Heart right ventricle (tissue), 16 donors: ENCODE results near the gene FADS1. TPM values are rescaled to one million over a fixed set of nuclear protein-coding genes. Genes with fewer than 3 reads are reported as not detected.

Source experiments
- ATAC-seq, 8 donors: fragments of 200-7000 bp; cut with Tn5 transposase; one replicate each; pipeline ENCODE4 v1.9.1; 2020; ENCODE audit warnings: mild to moderate bottlenecking in 8 of 8, moderate library complexity in 8 of 8, moderate number of reproducible peaks in 1 of 8
- DNase-seq, 2 donors: peaks; one replicate each; pipeline ENCODE4 v3.0.0-alpha.2; 2020
- H3K27ac ChIP-seq, 10 donors: fragments of 200-600 bp; sonication (generic) in 2 of 10; one replicate each; pipeline versions ENCODE4 v1.5.0 to v1.8.0; 2020 to 2022; ENCODE audit warnings: mild to moderate bottlenecking in 3 of 10
- H3K27me3 ChIP-seq, 7 donors: fragments of 200-600 bp; one replicate each; pipeline ENCODE4 v1.8.0; 2021 to 2022; ENCODE audit warnings: mild to moderate bottlenecking in 2 of 7
- H3K36me3 ChIP-seq, 9 donors: fragments of 200-600 bp; sonication (generic) in 1 of 9; one replicate each; pipeline versions ENCODE4 v1.5.0 to v1.8.0; 2020 to 2022; ENCODE audit warnings: mild to moderate bottlenecking in 2 of 9
- H3K4me1 ChIP-seq, 9 donors: fragments of 200-600 bp; sonication (generic) in 1 of 9; one replicate each; pipeline versions ENCODE4 v1.5.0 to v1.8.0; 2020 to 2022; ENCODE audit warnings: mild to moderate bottlenecking in 4 of 9
- H3K4me3 ChIP-seq, 10 donors: fragments of 200-600 bp; sonication (generic) in 2 of 10; one replicate each; pipeline versions ENCODE4 v1.5.0 to v1.8.0; 2020 to 2022; ENCODE audit warnings: mild to moderate bottlenecking in 7 of 10, moderate library complexity in 2 of 10
- H3K9me3 ChIP-seq, 11 donors: fragments of 200-600 bp in 10 of 11; sonication (generic) in 2 of 11; one replicate each; pipeline versions ENCODE4 v1.5.0 to v1.8.0; 2013 to 2022; ENCODE audit warnings: mild to moderate bottlenecking in 2 of 11, control low read depth in 1 of 11, moderate library complexity in 1 of 11
- CTCF ChIP-seq, 9 donors: fragments of 200-600 bp; sonication (generic) in 2 of 9; IDR thresholded peaks; one replicate each; pipeline versions ENCODE4 v1.5.0 to v1.8.0; 2021 to 2022; ENCODE audit warnings: antibody characterized with exemption in 9 of 9, mild to moderate bottlenecking in 5 of 9, moderate library complexity in 1 of 9
- WGBS, 2 donors: extraction: QIAGEN DNeasy Blood & Tissue Kit; methylation state at CpG; one replicate each; pipeline ENCODE4 v1.1.7; 2013; ENCODE audit warnings: inconsistent platforms in 1 of 2; 5-methylcytosine and 5-hydroxymethylcytosine counted together
- intact Hi-C, 10 donors: fragments of 100-400 bp; cut with DNase I; formaldehyde crosslinking; loops; one replicate each; pipeline versions ENCODE4 v1.11.1 to v1.14.2; 2022
- polyA plus RNA-seq, 2 donors: library from polyadenylated mRNA; stranded (reverse); fragments of 200-250 nt; gene quantifications; one replicate each; pipeline ENCODE4 v1.2.3, GENCODE V29; 2013
- total RNA-seq, 10 donors: library from RNA; stranded (reverse); fragmentation: NEBNext Ultra II Directional in 3 of 10; extraction: Animal tissue kit (Norgen Biotek cat#: 25700) in 3 of 10; gene quantifications; one replicate each; pipeline versions ENCODE4 v1.2.1 to v1.2.4, GENCODE V29; 2021 to 2023
- donor health status: Arrhythmogenic right ventricular cardiomyopathy.
- donor health status: ischemic (EF 13 %, LVEDD 7.1; RV severe dilation, severe dysfunction).
- donor health status: healthy with polysubstance abuse.
- donor health status: DM: no; HTN: yes; CAD: no.
- donor health status: DM: no; HTN: no; CAD: no.
- donor health status: ischemic (EF 25% LVEDD 6.9; RV normal size, moderate dysfunction).
- donor health status: ischemic (EF 25% LVEDD 5.7; RV mildly dilated, moderate dysfunction).
- donor health status: healthy.
- donor health status: DM: yes; HTN: yes; CAD: no.
- donor health status: Ischemic cardiomyopathy.
- donor health status: ischemic (EF 35%, LVEDD 5.7; RV mildly dilated, moderate dysfunction).
- donor health status: nonischemic (EF 11% LVEDD 7.7; RV severe dilation, severe dysfunction).
- donor health status: DM: yes; HTN: yes; CAD: no.
- donor health status: PGD.
- donor health status: ischemic (EF 29% LVEDD 5.4; RV normal size, mild dysfunction).
- donor health status: nonischemic (EF 23%, LVEDD 6.1; RV moderate dilation, normal function).

FADS1 gene
- total and polyA plus RNA-seq, 12 donors = 13.8 to 37.4 (median 25.4) TPM

DNA sequence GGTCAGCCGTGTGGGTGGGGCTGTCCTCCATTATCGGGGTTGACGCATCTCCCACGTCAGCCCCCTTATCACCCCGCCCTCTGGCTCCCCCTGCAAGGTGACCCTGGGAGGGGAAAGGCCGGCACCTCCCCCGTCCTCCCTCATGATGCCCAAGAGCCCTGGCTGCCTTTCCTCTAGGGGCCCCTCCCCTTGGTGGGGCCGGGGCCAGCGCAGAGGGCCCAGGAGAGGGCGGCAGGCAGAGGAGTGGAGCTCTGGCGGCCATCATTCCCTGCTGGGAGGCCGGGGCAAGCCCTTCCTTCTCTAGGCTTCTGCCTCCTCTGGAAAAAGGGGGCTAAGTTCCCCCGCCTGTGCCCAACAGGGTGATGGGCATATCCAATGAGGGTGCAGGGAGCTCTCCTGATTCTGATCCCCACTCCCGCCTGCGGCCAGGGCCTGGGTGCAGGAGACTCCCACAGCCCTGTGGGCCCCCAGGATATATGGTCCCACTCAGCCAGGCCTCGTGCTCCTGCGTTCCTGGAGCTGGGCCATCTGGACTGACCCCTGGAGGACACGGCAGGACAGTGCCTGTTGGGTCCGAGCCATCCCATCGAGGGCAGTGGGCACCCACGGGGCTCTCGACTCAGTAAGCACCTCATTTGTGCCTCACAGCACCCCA lies 52.1 kb downstream of the FADS1 start:
- DNase-seq (no peak), ATAC-seq (peak in 7 of 8 donors; percentile 6 to 77 (median 41))
- no peak for TF ChIP-seq CTCF (IDR thresholded peaks at IDR 0.05)
- H3K36me3 ChIP-seq = no peaks in the 10 kb centered on the region
- no peak overlapping the region for H3K4me3 ChIP-seq
- no peak overlapping the region for H3K27ac ChIP-seq
- intact Hi-C loops = no loop called here
- H3K27me3 ChIP-seq = peaks cover 0 to 21% (median 3%) of the 10 kb centered on the region in 7 donors
- WGBS, 2 donors = 41 to 45% methylated on average over 22 of the region's 22 CpGs
- no peaks in the 10 kb centered on the region for H3K9me3 ChIP-seq
- H3K4me1 ChIP-seq = no peaks in the 10 kb centered on the region

- WGBS, 2 donors = 67 to 68% methylated on average over 23 of the region's 23 CpGs
- intact Hi-C loops = no loop called here
- peaks cover 0 to 21% (median 3%) of the 10 kb centered on the region in 7 donors for H3K27me3 ChIP-seq
These were observed 52.7 kb downstream of the FADS1 start for GRCh38 chr11:61763930-61764605.

GRCh38 chr11:61762798-61763197 lies 54.0 kb downstream of the FADS1 start:
- no peak for ATAC-seq
- DNase-seq = no peak
- H3K27ac ChIP-seq = no peak overlapping the region
- H3K36me3 ChIP-seq = no peaks in the 10 kb centered on the region
- intact Hi-C loops = no loop called here
- WGBS, 2 donors = 27 to 31% methylated on average over 15 of the region's 15 CpGs
- H3K9me3 ChIP-seq = no peaks in the 10 kb centered on the region
- H3K4me3 ChIP-seq = no peak overlapping the region
- peaks cover 0 to 21% (median 3%) of the 10 kb centered on the region in 7 donors for H3K27me3 ChIP-seq
- no peaks in the 10 kb centered on the region for H3K4me1 ChIP-seq
- no peak for TF ChIP-seq CTCF (IDR thresholded peaks at IDR 0.05)

More at GRCh38 chr11:61763930-61764605, 52.7 kb downstream of the FADS1 start:
- no peaks in the 10 kb centered on the region for H3K9me3 ChIP-seq
- H3K27ac ChIP-seq = no peak overlapping the region
- no peak for TF ChIP-seq CTCF (IDR thresholded peaks at IDR 0.05)
- no peaks in the 10 kb centered on the region for H3K36me3 ChIP-seq
- ATAC-seq = peak in 1 of 8 donors; percentile 3
- no peaks in the 10 kb centered on the region for H3K4me1 ChIP-seq
- no peak overlapping the region for H3K4me3 ChIP-seq
- no peak for DNase-seq

GRCh38 chr11:61762223-61762615 lies 54.6 kb downstream of the FADS1 start:
- WGBS, 2 donors = 67 to 68% methylated on average over 10 of the region's 10 CpGs
- H3K27me3 ChIP-seq = peaks cover 0 to 21% (median 3%) of the 10 kb centered on the region in 7 donors

More at GRCh38 chr11:61762223-61762615, 54.6 kb downstream of the FADS1 start:
- Histone ChIP-seq H3K27ac (no peak overlapping the region), H3K4me3 (no peak overlapping the region), H3K36me3 (no peaks in the 10 kb centered on the region), H3K9me3 (no peaks in the 10 kb centered on the region), H3K4me1 (no peaks in the 10 kb centered on the region)
- DNase-seq = no peak
- no peak for TF ChIP-seq CTCF (IDR thresholded peaks at IDR 0.05)
- ATAC-seq = no peak
- intact Hi-C loops = no loop called here
